GM18505 (cell line): ENCODE measurements around the gene CCDC149.

ENCODE experiments used
- ATAC-seq: cut with Tn5 transposase; IDR thresholded peaks from one replicate; pipeline ENCODE4 v1.9.1; 2021; ENCODE audit not compliant: unreplicated experiment
- POLR2A ChIP-seq: IDR thresholded peaks from 4 replicates; pipeline ENCODE4 v1.6.1; 2011; ENCODE audit warnings: borderline replicate concordance; ENCODE audit not compliant: insufficient read depth, insufficient read length; ENCODE audit errors: extremely low read depth

CCDC149 gene

DNA sequence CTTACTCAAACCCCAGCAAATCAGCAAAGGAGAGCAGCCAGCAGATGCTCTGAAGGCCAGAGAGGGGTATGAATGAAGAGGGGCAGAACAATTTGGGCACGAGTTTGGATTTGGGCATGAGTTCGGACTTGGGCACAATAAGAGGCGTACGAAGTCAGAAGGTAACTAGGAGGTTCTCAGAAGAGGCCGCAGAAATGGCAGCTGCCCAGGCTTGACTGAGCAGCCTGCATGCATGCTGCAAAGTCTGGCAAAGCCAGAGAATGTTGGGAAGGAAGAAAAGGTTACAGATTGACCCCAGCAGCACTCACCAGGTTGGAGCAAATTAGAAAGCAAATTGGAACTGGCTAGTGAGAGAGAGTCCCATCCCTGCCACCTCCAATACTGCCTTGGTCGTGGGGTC lies 15.2 kb downstream of the CCDC149 start:
- TF ChIP-seq POLR2A, result no peak
- no peak for ATAC-seq

DNA sequence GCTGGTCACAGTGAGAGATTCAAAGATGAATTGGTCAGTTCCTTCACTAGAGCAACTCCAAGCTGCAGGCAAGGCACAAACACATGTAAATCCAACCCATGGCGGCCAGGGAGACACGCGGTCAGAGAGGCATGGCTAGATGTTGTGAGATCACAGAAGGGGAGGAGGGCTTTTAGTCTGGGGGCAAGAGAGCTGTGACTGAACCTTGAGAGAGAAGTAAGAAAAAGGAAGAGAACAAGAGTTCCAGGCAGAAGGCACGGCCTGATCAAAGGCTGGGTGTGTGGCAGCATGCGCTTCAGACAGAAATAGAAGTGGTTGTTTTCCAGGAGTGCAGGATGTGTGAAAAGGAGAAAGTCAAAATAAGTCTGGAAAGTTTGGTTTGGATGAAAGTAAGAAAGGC lies 15.9 kb downstream of the CCDC149 start:
- TF ChIP-seq POLR2A, result no peak
- no peak for ATAC-seq

DNA sequence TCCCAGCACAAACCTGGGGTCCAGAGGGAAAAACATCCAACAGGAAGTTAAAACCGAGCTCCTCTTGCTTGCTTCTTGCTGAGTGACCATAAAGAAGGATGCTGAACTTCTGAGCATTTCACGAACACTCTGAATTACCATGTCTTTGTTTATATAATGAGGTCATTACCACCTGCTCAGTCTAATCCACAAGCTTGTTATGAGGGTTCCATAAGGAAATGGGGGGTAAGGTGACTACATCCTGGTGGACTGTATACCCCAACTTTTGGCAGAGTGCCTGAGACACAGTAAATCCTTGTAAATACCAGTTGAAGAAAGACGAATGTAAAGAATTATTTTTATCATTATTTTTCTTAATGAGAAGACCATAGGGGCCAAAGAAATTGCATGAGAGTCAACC lies 16.8 kb downstream of the CCDC149 start:
- TF ChIP-seq POLR2A, result no peak
- no peak for ATAC-seq

DNA sequence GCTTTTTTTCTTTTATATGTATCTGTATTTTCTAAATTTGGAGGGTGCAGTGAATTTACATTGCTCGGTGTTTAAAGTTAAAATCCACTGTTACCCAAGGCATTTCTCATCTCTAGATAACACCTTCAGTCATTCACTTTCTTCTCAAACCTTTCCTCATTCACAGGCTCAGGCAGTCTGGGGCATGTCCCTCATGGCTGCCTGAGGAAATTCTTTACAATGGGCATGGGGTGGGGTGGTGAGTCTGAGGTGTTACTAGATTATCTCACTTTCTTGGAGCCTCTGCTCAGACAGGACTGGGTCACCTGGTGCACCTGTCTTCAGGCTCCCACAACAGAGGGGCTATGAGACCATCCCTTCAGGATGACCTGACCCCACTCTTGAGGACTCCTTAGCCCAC lies 17.4 kb downstream of the CCDC149 start:
- TF ChIP-seq POLR2A, result no peak
- ATAC-seq, result no peak

DNA sequence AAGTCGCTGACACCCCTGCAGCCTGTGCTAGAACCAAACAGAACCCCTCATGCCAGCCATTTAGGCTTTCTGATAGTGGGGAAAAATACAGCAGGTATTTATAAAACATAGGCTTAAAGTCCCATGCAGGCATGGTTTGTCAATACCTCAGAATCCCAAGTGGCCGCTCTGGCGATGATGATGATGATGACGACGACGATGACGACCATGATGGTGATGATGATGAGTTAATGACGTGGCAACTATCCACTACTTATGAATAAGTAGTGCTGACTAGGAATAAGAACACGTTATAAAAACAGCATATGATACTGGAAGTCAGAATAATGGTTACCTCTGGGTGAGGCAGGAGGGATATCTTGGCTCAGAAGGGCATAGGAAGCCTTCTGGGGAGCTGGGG lies 18.0 kb downstream of the CCDC149 start:
- no peak for ATAC-seq
- TF ChIP-seq POLR2A, result no peak

DNA sequence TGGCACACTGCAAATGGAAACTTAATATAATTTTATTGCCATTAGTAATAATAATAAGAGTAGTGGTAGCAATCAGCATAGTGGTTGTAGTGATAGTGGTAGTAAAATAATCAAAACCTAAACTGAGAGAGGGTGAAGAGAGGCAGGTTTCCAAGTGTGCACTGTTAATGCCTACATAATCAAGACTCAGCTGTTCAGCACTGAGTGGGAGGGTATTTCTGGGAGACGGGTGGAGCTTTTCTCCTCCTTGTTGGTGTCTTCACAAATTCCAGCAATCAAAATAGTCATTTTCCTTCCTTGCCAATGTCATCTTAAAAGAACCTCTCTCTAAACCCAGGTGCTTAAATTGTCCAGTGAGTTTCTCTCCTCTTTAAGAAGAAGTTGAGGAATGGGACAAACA lies 18.6 kb downstream of the CCDC149 start:
- no peak for TF ChIP-seq POLR2A
- no peak for ATAC-seq

DNA sequence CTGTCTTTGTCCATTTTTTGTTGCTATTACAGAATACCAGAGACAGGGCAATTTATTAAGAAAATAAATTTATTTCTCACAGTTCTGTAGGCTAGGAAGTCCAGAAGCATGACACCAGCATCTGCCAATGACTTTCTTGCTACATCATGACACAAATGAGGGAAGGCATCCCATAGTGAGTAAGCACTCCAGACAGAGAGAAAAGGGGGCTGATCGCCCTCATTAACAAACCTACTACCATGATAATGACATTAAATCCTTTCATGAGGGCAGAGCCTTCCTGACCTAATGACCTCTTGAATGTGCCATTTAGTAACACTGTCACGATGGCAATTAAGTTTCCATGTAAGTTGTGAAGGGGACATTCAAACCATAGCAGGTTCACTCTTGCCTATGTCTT lies 20.1 kb downstream of the CCDC149 start:
- ATAC-seq, result no peak
- no peak for TF ChIP-seq POLR2A

DNA sequence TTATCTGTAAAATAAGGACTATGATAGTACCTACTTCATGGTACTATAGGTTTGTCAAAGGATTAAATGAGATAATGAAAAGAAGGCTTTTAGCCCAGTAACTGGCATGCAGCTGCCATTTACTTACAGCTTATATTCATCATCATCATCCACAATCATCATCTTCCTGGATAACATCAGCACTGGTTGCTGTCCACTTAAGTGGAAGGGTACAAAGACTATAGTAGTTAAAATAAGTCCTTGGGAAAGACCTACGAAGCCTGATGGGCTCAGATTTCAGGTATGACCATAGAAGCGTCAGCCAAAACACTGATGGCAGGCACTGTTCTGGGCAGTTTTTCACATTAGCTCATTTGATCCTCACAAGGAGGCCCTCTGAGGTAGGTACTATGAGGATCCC lies 20.6 kb downstream of the CCDC149 start:
- TF ChIP-seq POLR2A, result no peak
- no peak for ATAC-seq

DNA sequence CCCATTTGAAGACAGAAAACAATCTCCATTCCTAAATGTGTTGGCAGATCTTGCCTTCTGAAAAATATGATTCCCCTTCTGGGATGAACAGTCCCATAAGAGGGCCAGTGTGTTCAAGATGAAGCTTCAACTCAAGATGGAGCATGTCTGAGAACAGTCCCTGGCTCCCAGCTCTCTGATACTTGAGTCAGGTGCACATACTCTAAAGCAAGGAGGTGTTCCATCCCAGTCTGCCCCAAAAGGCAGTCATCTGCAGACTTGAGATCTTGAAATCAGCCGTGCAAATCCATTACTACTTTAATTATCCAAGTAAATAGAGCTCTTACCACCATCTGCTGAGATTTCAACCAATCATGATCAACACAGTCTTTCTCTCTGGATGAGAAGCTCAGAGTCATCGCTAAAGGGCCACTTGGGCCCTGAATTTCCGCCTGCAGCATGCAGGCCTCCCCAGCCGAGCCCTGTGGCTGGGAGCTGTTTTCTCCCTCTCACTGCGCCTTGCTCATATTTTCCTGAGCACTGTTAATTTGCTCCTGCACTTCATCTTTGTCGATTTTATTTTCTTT lies 22.2 kb downstream of the CCDC149 start:
- ATAC-seq, result no peak
- no peak for TF ChIP-seq POLR2A

DNA sequence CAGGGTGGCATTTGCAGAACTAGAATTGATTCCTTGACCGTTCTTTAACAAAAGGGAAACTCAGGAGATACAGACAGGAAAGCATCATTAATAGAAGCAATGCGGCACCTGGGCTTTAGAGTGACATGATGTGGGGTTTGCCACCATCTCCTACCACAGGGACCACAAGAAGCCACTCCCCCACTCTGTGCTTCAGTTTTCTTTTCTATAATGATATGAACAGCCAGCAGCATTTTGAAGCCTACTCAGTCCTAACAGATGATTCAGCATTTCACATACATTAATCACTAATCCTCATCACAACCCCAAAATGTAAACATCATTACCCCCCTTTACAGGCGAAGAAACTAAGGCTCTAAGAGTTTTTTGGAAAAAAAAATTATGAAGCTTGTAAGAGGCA lies 22.9 kb downstream of the CCDC149 start:
- no peak for TF ChIP-seq POLR2A
- no peak for ATAC-seq

DNA sequence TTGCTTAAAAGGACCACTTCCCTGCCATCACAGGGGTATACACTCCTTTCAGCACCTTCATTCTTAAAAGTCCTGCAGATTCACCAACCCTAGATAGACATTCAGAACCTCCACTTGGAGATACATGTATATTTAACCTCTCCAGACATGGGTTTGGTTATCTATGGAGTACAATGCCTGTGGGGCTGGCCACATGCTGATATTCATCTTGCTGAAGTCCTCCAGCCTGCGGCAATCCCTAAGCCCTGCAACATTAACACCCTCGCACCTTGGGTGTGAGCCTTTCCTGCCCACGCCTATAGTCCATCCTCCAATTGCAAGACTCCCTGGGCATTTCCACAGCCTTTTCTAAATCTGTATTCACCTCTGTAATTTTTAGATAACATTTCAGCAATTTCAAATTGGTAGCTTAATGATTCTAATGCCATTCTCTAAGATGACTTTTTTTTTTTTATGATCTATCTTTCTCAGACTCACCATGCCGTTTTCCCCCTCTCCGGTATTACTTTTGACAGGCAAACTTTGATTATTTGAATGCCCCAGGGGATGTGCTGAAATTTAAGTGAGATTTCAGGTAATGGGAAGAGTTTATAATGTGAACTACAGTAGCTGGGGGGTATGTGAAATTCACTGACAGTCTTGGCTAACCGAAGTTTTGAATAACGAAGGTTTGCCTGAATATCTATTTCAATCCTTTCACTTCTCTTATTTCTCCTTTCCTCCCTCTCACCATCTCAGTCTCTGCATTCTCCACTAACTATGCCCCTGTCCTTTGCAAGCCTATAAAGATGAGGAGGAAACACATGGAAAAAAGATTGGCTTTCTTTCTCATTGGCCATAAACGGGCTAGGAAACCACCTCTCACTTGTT lies 24.1 kb downstream of the CCDC149 start:
- no peak for TF ChIP-seq POLR2A
- no peak for ATAC-seq

DNA sequence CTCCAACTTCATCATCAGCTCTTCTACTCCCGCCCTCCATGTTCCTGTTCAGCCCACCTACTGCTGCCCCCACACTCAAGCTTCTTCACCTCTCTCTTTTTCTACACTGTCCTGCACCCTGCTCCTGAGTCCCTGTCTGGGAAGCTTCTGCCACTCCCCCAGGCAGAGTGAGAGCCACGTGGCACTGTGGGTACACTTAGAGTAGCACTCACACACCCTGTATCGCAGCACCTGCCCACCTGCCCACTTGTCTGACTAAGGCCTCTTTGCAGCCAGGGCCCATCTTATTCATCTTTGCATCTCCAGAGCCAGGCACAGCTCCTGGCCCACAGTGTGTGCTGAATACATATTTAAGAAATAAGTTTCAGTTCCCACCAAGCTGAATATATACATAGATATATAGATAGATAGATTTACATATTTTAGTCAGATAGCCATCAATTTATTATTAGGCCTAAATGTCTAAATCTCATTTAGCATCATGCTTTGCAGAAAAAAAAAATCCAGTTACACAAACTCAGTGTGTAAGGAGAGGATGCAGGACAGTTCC lies 24.9 kb downstream of the CCDC149 start:
- no peak for TF ChIP-seq POLR2A
- ATAC-seq, result no peak

DNA sequence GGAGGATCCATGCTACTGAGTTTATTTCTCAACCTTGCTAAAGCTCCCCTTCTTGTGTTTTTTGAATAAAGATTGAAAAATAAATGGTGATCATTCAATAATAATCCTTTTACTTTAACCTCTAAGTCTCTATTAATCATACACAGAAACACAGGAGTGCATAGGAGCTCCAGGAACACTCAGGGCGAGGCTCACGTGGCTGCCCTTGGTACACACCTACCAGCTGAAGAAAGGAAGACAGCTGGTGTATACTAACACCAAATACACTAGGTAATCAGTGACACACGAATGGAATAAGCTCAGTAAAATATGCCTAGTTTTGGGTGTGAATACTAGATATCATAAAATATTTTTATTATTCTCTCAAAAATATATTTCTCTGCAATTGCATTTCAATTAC lies 26.2 kb downstream of the CCDC149 start:
- no peak for ATAC-seq
- no peak for TF ChIP-seq POLR2A

DNA sequence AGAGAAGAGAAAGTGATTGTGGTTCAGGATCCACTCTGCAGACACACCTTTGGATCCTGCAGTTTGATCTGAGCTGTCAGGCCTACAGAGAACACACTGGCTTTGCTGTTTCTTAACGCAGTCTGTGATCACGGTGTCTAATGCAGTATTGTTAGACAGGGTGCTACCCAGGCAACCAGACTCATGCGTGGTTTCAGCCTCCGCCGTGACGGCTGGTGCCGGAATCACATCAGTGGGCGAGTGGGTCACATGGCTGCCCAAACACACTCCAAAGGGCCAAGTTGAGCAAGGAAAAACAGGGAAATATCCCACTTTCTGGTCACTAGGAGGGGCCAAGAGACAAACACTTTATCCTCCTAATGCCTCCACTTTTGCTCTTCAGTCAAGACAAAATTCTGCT lies 27.5 kb downstream of the CCDC149 start:
- ATAC-seq, result no peak
- TF ChIP-seq POLR2A, result no peak

DNA sequence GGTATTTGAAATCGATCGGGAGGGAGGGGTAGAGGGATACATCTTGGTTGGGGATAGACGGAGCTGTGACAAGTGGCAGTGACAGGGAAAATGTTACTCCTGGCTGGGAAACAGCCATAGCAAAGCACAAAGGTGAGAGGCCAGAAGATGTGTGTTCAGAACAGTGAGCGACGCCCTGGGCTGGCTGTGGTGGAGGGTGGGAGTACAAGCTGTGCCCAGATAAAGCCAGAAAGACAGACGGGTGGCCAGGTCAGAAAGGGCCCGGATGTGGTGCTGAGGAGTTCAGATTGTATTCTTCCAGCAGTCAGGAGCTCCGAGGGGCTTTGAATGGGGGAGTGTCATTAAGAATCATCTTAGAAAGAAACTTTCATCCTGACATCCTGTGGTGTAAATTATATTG lies 27.9 kb downstream of the CCDC149 start:
- no peak for TF ChIP-seq POLR2A
- no peak for ATAC-seq

DNA sequence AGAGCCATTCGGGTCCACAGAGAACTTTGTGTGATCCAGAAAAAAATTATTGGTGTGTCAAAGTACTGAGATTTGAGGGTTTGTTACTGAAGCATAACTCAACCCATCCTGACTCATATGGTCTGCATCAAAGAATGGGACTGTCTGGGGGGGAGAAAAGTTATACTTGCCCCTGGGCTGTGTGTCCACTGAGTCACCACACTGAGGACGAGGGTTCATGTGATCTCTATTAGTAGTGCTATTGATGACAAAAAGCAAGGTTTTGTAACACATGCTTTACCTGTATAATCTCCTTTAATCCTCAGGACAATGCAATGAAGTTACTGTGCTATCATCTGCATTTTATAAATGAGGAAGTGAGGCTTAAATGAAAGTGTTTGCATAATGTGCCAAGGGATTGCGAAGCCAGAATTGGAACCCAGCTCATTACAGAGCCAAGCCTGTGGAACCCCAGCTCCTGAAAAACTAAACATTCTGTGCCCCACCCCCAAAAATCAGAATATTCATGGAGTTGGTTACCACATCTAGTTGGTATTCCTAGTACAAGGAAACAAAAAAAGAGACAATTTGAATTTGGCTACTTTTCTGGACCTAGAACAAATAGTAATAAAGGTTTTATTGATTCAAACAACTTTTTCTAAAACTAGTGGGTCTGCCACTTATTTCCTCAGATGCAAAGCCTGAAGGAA lies 31.2 kb downstream of the CCDC149 start:
- no peak for ATAC-seq
- TF ChIP-seq POLR2A, result no peak
